ENCODE results near the gene FDXACB1.

FDXACB1 gene, protein sequence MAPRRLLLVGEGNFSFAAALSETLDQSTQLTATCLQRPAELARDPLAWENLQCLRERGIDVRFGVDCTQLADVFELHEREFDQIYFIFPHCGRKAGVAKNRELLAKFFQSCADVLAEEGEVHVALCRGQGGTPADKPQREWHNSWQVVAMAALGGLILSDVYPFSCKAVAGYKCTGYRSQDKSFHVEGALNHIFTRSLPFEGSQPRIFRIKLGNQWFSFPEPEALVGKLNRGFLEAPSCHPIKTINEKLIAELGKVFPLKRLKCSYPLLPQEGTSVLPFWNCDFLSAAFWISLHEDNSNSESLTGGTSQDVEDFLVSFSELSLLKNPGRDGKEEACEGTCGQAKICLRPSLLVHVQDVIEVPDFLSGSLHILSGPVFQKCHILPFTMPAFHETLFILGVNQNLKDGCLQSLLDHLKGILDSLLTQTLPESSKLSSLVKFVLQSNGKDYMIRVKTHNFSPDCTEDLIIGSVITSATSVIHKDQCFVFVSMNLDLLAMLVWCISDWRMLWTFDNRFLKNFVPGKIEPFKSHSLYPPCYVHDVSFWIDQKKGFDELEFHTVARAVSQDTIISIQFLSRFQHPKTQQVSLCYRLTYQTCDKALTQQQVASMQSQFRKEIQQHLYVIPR

DNA sequence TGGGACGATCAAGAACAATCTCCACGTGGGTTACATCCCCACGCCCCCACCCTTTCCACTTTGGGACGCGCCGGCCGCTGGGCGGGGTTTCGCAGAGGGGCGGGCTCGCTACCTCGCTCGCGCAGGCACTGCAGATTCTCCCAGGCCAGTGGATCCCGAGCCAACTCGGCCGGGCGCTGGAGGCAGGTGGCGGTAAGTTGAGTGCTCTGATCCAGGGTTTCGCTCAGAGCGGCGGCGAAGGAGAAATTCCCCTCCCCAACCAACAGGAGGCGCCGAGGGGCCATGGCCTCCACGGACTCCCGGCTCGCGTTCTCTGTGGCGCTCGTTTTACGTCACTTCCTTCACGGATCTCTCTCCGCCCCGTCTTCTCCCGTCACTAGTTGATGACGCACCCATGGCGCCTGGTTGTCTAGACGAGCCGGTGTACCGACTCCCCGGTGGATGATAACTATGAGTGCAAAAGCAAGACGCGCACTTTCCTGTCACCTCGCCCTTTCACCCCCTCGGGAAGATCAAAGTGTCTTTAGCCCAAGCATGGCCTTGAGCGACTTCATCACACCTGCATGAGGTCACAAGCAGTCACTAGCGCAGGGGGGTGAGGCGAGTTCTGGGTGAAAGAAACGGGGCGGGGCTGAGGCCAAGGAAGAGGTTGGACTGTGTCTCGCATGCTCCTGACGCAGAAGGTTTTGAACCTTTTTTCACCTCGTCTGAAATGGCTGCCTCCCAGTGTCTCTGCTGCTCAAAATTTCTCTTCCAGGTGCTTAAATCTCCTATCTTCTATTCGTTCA, at the start of gene FDXACB1, which contains the start of gene CFAP68:
FDXACB1 (minus strand) TSS at position 317 of the 788 bp plus-strand sequence; CDS start at position 284, 33 bp downstream.
CFAP68 (plus strand) TSS at position 693 of the 788 bp plus-strand sequence; CDS start at position 713, 20 bp downstream.
- DNase-seq = peak; percentile 93

DNA sequence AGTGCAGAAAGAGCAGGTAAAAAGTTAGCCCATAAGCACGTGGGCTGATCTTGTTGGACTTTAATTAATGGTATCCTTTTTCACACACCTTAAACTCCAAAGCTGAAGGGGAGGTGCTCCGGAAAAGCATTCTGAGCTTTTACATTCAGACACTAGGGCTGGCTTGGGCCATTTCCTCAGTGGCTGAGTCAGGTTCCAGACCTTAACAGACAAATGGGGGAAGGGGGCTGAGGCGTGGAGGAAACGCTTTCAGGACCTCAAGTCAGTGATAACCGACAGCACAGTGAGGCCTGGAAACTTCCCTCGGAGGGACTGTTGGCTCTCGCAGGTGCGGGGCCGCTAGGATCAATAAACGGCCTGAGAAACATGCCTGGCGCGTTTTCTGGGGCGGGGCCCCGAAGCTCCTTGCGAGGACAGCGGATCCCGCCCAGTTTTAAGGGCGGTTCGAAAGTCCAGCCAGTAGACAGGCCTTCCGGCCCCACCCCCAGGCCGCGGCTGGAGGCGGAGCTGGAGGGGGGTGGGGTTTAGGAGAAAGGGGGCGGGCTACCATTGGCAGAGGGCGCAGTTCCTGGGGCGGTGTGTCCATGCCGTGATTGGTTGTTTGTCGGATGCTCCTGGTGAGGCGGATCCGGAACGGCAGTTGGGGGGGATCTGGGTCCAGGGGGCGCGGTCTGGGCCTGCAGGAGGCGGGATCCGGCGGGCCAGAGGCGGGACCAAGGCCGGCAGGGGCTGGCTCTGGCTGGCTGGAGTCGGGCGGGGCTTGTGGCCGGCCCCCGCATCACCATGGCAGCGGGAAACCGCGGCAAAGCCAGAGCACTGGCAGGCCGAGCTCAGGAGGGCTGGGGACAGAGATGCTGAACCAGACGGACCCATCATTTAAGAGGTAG, 47.8 kb upstream of the FDXACB1 start:
- DNase-seq = peak; percentile 91

DNA sequence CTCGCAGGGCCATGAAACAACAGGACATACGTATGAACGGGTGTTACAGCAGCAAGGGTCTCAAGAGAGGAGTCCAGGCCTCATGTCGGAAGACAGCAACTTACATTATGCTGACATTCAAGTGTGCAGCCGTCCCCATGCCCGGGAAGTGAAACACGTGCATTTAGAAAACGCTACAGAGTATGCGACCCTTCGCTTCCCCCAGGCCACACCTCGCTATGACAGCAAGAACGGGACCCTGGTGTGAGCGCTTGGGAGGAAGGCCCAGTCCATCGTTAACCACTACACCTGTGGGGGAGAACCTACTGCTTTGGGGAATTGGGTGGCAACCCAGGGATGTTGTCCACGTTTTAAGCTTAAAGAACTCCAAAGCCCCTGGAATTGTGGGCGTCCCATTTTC, 47.0 kb upstream of the FDXACB1 start:
- no peak for DNase-seq

DNA sequence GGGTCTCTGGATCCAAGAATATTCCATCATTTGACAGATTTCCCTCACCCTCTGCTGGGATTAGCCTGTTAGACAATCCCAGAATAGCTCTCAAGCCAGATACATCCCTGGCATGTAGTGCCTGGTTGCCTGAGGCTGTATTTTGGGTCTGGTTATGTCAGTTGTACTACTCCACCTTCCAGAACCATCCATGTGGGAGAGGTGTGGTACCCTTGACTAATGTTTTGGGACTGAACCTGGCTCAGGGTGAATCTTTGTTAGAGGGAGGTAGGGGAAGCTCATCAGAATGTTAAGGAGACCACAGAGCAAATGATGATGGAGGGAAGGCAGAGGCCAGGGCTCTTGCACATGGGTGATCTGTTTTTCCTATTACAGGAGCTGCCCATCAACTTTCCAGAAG, 45.0 kb upstream of the FDXACB1 start:
- DNase-seq = no peak

DNA sequence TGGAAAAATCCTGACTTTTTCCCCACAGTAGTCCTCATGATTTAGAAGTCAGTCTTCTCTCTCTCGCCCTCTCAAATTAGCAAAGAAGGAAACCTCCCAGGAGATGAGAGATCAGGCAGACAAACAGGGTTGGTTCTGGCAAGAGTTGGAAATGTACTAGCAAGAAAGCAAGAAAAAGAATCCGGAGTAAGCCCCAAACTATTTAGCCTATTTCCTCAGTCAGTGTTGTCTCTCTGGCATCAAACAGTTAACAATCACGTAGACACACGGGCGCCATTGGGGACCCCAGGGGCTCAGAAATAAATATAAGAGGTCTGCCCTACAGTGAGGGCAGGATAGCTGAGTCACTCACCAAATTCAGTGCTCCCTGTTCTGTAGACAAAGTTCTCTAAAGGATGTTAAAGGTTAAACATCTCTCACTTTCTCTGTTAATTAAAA, 44.4 kb upstream of the FDXACB1 start:
- no peak for DNase-seq

DNA sequence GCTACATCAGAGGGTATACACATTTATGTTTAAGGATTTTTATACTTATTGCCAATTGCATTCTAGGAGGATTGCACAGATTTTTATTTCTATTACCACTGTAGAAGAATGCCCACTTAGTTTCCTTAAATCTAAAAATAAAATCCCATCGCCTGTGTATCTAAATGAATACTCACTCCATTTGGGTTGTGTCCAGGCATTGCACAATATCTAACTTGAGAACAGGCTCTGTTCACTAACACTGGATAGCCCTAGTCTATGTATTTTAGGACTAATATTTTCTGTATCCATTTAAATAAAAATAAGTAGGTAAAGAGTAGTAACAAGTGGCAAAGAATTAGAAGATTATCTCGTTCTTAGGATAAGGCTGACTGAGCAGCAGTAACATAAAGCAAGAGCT, 43.8 kb upstream of the FDXACB1 start:
- no peak for DNase-seq

DNA sequence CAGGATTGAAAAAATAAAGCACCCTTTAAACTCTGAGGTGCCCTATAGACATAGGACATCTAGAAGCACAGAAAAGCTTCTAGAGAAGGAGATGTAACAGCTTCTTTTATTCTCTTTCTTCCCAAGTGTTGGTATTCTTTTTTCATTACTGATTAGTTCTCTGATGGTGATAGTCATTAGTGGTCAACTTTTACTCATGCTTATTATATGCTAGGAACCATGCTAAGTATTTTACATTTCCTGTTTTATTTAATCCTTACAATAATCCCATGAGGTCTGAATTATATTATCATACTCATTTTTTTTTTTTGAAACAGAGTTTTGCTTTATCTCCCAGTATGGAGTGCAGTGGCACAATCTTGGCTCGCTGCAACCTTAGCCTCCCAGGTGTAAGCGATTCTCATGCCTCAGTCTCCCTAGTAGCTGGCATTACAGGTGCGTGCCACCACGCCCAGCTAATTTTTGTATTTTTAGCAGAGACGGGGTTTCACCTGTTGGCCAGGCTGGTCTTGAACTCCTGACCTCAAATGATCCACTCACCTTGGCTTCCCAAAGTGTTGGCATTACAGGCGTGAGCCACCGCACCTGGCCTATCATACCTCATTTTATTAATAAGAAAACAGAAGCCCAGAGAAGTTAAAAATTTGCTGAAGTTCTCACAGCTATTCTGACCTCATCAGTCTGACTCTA, 42.7 kb upstream of the FDXACB1 start:
- no peak for DNase-seq

DNA sequence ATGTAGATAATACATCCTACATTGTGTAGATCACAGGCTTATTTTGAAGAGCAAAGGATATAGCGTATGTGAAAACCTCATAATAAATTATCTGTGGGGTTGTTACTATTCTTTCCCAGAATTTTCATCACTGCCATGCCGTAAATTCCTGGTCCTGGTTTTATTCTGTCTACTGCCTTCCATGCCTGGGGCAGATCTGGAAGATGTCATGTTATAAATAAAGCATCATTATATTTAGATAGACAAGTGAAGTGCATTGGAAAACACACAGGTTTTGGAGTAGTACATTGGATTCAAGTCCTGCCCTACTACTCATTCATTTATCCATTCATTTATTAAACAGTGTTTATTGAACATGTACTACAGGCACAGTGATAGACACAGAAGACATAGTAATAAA, 41.9 kb upstream of the FDXACB1 start:
- DNase-seq = no peak

DNA sequence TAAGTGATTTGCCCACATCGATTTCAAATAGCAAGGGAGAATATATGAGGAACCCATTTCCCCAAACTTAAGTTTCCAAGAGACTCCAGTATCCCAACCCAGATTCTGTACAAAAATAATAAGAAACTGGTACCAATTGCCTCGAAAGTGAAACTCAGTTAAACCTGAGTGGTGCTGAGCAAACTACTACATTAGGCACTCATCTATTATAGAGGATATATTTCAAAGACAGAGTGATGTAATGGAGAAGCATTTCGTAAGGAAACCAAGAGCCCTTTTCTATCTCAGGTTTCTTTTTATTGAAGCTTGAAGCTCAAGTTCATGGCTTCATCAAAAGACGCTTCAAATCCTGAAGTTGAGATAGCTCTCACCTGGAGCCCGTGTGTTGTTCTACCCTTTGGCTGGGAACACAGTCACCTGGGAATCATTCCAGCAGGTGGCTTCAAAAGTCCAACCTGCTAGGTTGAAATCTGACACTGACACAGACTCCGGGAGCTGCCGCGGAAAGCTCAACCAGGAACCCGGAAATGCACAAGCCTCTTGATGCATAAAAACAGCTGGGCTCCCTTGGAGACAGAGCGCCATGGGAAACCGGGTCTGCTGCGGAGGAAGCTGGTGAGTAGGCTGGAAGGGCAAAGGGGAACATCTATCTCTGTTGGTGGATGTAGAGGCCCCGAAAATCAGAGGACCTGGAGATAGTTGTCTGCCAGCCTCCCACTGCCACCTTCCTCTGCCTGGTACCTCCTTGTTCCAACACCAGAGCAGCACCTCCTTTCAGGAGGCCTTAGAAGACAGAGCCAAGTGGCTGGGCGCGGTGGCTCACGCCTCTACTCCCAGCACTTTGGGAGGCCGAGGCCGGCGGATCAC, 39.7 kb upstream of the FDXACB1 start, which contains the start of gene C11orf52:
C11orf52 (plus strand) TSS at position 524 of the 867 bp plus-strand sequence; CDS start at position 584, 60 bp downstream.
- DNase-seq = no peak

DNA sequence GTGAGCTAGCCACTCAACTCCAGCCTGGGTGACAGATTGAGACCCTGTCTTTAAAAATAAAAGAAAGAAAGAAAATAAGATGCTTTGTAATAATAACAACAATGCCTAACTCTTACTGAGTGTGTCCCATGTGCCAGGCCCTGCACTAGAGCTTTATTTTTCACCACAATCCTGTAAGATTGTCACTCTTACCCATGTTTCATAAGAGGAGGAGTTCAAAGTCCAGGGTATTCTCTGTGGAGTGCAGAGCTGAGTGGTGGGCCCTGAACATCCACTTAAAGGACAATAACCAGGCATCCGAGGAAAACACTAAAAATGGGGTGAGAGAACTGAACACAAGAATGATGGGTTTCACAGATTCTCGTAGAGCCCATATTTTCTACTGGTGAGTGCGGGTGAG, 38.8 kb upstream of the FDXACB1 start:
- DNase-seq = no peak

DNA sequence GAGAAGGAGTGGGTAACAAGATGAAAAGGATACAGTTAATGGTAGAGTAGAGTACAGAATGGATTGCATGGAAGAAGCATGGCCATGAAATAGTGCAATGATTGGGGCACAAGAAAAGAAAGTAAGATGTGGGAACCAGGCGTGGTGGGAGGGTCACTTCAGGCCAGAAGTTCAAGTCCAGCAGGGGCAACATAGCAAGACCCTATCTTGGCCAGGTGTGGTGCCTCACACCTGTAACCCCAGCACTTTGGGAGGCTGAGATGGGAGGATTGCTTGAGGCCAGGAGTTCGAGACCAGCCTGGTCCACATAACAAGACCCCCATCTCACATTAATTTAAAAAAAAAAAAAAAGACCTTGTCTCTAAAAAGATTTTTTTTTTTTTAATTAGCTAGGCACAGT, 38.3 kb upstream of the FDXACB1 start:
- no peak for DNase-seq

DNA sequence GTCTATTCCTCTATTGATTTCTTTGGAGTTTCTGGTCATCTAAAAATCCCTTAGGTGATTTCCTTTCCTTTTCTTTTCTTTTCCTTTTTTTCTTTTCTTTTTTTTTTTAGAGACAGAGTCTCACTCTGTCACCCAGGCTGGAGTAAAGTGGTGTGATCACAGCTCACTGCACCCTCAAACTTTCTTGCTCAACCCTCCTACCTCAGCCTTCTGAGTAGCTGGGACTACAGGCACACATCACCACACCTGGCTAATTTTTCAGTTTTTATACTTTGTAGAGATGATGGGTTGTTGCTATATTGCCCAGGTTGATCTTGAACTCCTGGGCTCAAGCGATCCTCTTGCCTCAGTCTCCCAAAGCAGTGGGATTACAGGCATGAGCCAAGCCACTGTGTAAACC, 37.8 kb upstream of the FDXACB1 start:
- DNase-seq = no peak

DNA sequence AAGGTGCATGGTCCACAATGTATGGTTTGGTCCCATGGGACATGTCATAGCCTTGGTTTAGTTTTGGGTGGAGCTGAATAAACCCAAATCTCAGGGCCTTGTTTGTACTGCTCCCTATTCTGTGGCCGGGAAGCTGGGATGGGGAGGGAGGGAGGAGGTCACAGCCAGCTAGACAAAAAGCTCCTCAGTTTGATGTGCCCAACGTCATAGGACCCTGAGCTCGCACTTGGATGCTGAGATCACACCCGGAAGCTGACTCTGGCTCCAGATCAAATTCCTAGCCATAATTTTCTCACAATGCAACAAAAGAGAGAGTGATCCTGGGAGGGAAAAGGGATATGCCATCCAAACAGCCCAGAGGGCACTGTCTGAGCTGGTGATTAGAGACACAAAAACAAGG, 35.0 kb upstream of the FDXACB1 start:
- no peak for DNase-seq

DNA sequence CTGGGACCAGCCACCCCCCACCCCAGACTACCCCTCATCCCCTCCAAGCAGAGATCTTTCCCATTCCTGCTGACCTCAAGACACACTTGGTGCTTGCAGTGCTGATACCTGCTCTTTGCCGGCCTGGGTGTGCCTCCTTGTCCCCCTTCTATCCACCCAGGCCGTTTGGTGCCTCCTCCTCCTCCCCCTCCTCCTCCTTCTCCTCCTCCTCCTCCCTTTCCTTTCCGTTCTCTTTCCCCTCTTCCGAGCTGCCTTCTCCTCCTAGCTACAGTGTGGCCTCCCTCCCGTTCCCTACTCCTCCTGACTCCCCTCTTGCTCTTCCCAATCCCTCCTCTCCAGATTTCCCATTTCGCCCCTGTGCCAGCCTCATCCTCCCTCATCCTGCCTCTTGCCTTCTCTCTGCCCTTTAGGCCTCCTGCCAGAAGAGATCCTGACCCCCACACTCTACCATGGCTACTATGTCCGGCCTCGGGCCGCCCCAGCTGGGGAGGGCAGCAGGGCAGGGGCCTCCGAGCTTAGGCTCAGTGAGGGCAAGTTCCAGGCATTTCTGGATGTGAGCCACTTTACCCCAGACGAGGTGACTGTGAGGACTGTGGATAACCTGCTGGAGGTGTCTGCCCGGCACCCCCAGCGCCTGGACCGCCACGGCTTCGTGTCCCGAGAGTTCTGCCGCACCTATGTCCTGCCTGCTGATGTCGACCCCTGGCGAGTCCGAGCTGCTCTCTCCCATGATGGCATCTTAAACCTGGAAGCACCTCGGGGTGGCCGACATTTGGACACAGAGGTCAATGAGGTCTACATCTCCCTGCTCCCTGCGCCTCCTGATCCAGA, 34.3 kb upstream of the FDXACB1 start:
- DNase-seq = no peak

DNA sequence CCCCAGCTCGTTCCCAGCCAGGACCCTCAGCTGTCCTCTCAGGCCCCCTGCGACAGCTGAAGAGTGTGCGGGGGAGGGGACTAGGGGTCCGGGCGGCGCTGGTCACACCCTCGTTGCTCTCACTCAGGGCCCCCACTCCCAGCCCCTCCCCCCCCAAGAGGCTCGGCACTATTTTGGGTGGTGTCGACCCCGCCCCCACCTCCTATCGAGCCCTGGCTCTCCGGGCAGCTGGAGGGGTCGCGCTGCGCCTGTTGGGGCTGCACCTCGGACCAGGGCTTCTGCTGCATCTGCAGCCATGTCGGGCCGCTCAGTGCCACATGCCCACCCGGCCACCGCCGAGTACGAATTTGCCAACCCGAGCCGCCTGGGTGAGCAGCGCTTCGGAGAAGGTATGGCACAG, 33.6 kb upstream of the FDXACB1 start, which contains the start of gene HSPB2:
HSPB2 (plus strand) TSS at position 200 of the 400 bp plus-strand sequence; CDS start at position 296, 96 bp downstream.
- DNase-seq = no peak

DNA sequence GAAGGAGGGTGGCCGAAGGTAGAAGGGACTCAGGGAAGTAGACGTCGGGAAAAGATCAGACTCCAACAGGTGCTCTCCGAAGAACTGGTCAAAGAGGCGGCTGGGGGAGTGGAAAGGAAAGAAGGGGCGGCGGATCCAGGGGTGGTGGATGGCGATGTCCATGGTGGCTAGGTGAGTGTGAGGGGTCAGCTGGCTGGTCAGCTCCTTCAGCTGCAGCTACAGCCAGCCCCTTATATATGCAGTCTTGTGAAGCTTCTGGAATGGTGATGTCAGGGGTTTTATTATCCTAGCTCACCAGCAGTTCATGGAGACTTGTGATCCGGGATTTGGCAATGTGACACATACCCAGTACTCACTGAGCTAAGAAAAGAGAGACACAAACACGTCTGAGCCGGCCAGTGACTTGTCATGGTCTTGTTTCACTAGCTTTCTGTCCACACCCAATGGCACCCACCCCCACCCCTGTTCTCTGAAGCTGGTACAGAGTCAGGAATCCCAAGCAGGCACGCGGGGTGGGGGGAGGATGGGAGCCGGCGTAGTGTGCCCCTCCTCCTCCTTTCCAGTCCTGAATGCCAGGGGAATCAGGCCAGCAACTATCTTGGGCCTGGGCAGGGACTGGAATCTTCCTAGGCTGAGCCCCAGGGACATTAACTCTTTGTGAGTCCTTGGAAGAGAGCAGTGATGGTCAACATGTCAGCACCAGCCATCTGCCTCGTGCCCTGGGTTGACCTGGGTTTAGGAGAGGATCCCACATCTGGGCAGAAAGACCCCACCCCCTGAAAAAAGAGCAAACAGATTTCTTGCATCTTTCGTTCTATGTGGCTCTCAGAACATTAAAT, 32.8 kb upstream of the FDXACB1 start, which contains the start of gene CRYAB:
CRYAB (minus strand) TSS at position 208 of the 839 bp plus-strand sequence; CDS start at position 162, 46 bp downstream.
- DNase-seq = no peak

DNA sequence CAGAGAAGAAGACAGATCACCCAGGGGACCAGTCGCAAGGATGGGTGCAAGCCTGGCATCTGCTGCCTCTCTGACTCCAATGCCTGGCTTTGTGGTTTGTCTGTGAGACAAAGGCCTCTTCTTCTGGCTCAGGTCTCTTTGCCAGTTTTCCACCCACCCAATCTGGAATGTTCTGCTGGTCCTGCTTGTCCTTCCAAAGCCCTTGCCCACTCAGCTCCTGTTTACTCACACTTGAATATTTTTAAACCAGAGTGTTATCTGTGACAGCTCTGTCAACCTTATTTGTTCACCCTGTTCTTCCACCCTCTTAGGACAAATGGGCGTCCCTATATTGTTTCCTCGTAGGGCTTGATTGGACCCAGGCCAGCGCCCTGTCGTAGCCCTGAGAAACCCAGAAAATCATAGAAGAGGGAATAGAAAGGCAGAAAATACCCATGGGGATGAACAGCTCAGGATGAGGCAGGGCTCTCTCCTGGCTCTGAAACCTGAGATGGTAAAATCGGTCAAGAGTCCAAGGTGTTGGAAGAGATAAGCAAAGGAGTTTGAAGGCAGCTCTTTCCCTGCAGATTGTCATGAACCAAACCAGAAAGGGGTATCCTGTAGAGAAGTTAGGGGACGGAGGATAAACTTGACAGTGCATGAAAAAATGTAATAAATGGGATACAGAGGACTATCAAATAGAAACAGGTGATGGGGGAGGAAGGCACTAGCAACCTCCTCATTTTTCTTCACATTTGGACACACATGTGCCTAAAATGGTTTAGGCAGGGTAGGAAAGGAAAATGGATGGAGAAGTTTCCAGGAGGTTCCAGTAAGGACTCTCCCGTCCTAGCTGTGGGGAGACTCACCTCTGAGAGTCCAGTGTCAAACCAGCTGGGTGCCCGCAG, 32.0 kb upstream of the FDXACB1 start:
- no peak for DNase-seq
